GM10248 (cell line): Measurements from ENCODE around the gene SMG7.

Experiments
- CTCF ChIA-PET: fragments of 300-600 bp; sonication (Branson Sonifier 250); formaldehyde crosslinking; extraction: SDS; loops from one replicate; lab custom pipeline; 2021; ENCODE audit warnings: antibody characterized with exemption; lab: Yijun Ruan, JAX
- POLR2A ChIA-PET: fragments of 350-650 bp; sonication (Branson Sonifier 250); formaldehyde crosslinking; extraction: SDS; loops from one replicate; lab custom pipeline; 2020; ENCODE audit warnings: antibody characterized with exemption; lab: Yijun Ruan, JAX
- DNase-seq: peaks from one replicate; pipeline ENCODE4 v3.0.0; 2012; ENCODE audit errors: extremely low spot score
- TF ChIP-seq, protein P1 (sequence below): IDR thresholded peaks from 2 replicates; pipeline ENCODE4 v1.5.1; 2012; ENCODE audit warnings: mild to moderate bottlenecking, low read depth; ENCODE audit errors: extremely low read depth, missing control alignments, control extremely low read depth

SMG7 gene

DNA sequence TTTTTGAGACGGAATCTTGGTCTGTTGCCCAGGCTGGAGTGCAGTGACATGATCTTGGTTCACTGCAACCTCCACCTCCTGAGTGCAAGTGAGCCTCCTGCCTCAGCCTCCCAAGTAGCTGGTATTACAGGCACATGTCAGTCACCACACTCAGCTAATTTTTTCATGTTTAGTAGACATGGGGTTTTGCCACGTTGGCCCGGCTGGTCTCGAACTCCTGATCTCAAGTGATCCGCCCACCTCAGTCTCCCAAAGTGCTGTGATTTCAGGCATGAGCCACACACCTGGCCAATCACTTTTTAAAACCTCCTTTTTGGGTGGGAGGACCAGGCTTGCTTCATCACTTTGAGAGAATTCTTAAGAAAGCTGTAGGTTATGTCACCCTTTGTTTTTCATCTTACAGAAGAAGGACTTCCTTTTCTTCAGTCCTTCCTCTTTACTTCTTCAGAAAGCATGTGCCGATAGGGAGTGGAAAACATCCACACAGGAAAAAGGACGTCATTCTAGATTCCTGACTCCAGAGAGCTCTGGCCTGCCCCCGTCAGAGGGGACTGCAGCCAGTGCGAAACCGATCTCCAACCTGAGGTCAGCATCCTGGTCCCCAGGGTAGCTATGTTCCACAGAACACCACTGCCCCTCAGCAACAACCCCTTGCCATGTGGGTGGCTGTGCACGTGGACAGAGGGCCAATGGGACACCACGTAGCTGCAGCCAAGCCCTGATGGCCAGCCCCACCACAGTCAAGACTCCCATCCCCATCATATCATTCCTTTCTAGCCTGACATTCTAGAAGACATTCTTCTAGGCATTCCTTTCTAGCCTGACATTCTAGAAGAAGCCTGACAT, 96.1 kb downstream of the SMG7 start:
- ChIA-PET CTCF (interaction anchor here (0.9 to 3.1 kb wide), 5 partner anchors 11 to 348 kb away, joined by 3 to 17 read pairs (median 3); no protein-coding TSS in a partner anchor), POLR2A (interaction anchor here (1.6 kb wide), 1 partner anchor 22 kb away, joined by 4 read pairs; the partner anchor contains the start of gene NCF2)
- TF ChIP-seq, protein P1, sequence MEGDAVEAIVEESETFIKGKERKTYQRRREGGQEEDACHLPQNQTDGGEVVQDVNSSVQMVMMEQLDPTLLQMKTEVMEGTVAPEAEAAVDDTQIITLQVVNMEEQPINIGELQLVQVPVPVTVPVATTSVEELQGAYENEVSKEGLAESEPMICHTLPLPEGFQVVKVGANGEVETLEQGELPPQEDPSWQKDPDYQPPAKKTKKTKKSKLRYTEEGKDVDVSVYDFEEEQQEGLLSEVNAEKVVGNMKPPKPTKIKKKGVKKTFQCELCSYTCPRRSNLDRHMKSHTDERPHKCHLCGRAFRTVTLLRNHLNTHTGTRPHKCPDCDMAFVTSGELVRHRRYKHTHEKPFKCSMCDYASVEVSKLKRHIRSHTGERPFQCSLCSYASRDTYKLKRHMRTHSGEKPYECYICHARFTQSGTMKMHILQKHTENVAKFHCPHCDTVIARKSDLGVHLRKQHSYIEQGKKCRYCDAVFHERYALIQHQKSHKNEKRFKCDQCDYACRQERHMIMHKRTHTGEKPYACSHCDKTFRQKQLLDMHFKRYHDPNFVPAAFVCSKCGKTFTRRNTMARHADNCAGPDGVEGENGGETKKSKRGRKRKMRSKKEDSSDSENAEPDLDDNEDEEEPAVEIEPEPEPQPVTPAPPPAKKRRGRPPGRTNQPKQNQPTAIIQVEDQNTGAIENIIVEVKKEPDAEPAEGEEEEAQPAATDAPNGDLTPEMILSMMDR: no peak
- no peak for DNase-seq

DNA sequence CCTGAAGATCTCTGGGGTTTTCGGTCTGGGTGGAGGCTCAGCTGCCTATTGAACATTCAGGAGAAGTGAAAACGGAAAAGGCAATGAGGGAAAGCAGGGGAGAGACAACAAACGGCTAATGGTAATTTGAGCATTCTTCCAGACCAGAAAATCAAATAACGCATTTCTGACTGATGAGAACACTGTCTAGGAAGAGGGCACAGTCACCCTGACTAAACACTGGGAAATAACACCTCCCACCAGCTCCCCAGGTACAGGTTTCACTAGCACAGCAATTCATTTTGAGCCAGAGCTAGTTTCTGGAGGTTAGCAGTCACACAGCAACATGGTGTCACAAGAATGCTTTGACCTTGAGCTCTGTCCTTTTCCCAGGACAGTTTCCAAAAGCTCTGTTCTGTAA, 96.8 kb downstream of the SMG7 start:
- POLR2A ChIA-PET: interaction anchor here (1.6 kb wide), 1 partner anchor 21 kb away, joined by 4 read pairs; the partner anchor contains the start of gene NCF2
- CTCF ChIA-PET: interaction anchor here (0.9 to 3.1 kb wide), 4 partner anchors 10 to 51 kb away, joined by 3 to 17 read pairs (median 4); no protein-coding TSS in a partner anchor

DNA sequence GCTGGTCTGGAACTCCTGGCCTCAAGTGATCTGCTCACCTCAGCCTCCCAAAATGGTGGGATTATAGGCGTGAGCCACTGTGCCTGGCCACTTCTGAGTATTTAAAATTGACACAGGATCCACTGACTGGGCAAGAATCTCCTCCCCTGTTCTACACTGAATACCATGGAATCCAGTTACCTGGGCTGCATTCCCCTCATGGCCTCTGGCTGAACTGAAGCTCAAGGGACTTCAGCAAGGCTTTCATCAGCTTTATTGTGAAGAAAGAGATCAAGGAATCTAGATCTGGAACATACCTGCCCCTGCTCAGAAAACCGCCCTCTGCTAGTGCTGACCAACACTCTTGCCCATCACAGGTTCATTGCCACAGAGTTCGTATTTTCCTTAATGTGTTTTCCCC, 97.5 kb downstream of the SMG7 start:
- DNase-seq: no peak
- ChIA-PET POLR2A (interaction anchor here (1.6 kb wide), 1 partner anchor 21 kb away, joined by 4 read pairs; the partner anchor contains the start of gene NCF2), CTCF (interaction anchor here (0.9 to 3.1 kb wide), 6 partner anchors 9 to 52 kb away, joined by 3 to 17 read pairs (median 3); partner anchors contain the start of gene NCF2)
- TF ChIP-seq, protein P1: no peak

More for the DNA sequence above, 96.8 kb downstream of the SMG7 start:
- TF ChIP-seq, protein P1: no peak
- no peak for DNase-seq

DNA sequence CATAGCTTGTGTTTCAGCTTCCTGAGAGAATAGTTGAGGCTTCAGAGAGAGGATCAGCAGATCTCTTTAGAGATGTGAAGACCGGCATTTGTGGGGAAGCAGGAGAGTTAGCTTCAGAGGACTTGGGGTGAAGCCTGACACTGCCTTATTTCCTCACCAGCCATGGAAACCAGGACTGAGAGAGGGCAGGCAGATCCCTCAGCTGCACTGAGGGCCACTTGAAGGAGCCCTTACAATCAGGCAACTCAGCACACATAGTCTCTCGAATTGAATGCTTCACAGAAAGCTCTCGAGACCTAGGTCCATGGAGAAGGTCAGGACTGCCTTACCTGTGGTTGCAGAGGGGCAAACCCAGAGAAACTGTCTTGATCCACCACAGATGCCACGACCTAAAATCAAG, 98.2 kb downstream of the SMG7 start:
- DNase-seq: no peak
- TF ChIP-seq, protein P1: no peak
- ChIA-PET CTCF (interaction anchor here (0.9 to 1.3 kb wide), 2 partner anchors 19 kb away, joined by 3 read pairs; partner anchors contain the start of gene NCF2), POLR2A (no interaction called here)

DNA sequence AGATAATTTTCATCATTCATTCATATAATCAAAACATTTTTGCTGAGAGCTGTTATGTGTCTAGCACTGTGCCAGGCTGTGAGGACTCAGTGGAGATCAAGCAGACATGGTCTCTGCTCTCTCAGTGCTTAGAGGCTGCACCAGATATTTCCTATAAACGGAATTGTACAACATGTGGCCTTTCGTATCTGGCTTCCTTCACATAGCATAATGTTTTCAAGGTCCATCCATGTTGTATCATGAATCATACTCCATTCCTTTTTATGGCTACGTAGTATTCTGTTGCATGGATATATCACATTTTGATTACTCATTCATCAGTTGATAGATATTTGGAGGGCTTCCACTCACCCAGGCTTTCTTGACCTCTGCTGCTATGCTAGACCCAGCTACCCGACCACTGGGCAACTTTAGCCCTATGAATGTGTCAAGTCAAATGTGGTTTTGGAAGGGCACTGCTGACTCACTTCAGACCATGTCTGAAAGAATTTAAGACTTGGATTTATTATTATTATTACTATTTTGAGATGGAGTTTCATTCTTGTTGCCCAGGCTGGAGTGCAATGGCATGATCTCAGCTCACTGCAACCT, 99.5 kb downstream of the SMG7 start:
- ChIA-PET CTCF (interaction anchor here (1.0 to 1.4 kb wide), 5 partner anchors 14 to 51 kb away, joined by 3 to 4 read pairs (median 3); no protein-coding TSS in a partner anchor), POLR2A (no interaction called here)
- DNase-seq: no peak
- TF ChIP-seq, protein P1: no peak

DNA sequence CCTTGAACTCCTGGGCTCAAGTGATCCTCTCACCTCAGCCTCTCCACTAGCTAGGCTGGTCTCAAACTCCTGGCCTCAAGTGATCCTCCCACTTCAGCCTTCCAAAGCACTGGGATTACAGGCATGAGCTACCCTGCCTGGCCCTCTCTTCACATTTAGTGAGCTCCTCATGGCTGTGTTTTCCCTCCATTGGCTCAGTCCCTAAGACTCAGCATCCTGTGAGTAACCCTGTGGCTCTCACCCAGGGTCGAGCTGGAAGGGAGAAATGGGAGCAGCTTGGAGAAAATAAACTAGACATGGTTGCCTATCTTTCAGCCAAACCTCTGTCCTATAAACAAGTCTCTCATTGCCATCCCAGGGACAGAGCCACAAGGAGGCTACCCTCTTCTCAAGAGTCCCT, 100.4 kb downstream of the SMG7 start:
- TF ChIP-seq, protein P1: no peak
- DNase-seq: no peak
- ChIA-PET CTCF (interaction anchor here (1.0 to 1.4 kb wide), 4 partner anchors 14 to 50 kb away, joined by 3 to 4 read pairs (median 4); no protein-coding TSS in a partner anchor), POLR2A (no interaction called here)
